ENCODE measurements around the gene BRWD1. TPM values are rescaled to one million over a fixed set of nuclear protein-coding genes. Genes with fewer than 3 reads are reported as not detected.

BRWD1 gene
- total RNA-seq, 3 donors from 2014 or later: 65.4 to 128 (median 105) TPM

- TF ChIP-seq POLR2A (IDR thresholded peaks at IDR 0.05): no peak
- no peak for TF ChIP-seq POLR2AphosphoS5 (IDR thresholded peaks at IDR 0.05)
- TF ChIP-seq, protein P1, sequence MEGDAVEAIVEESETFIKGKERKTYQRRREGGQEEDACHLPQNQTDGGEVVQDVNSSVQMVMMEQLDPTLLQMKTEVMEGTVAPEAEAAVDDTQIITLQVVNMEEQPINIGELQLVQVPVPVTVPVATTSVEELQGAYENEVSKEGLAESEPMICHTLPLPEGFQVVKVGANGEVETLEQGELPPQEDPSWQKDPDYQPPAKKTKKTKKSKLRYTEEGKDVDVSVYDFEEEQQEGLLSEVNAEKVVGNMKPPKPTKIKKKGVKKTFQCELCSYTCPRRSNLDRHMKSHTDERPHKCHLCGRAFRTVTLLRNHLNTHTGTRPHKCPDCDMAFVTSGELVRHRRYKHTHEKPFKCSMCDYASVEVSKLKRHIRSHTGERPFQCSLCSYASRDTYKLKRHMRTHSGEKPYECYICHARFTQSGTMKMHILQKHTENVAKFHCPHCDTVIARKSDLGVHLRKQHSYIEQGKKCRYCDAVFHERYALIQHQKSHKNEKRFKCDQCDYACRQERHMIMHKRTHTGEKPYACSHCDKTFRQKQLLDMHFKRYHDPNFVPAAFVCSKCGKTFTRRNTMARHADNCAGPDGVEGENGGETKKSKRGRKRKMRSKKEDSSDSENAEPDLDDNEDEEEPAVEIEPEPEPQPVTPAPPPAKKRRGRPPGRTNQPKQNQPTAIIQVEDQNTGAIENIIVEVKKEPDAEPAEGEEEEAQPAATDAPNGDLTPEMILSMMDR (IDR thresholded peaks at IDR 0.05): no peak
- Histone ChIP-seq H3K4me3 (no peak overlapping the region), H3K4me1 (no peaks in the 10 kb centered on the region), H3K27ac (no peak overlapping the region), H3K9me3 (no peaks in the 10 kb centered on the region), H3K27me3 (no peaks in the 10 kb centered on the region), H3K36me3 (no peaks in the 10 kb centered on the region)
- DNase-seq (ENCODE audit: low spot score in 2 of 2): no peak
- intact Hi-C loops (cut with DNase I; ENCODE audit: low total_unique reads): no loop called here
Measured at GRCh38 chr21:39327727-39328126, 14.3 kb upstream of the BRWD1 start.

- no peak overlapping the region for H3K4me3 ChIP-seq
- intact Hi-C loops (cut with DNase I; ENCODE audit: low total_unique reads): no loop called here
- TF ChIP-seq POLR2AphosphoS5 (IDR thresholded peaks at IDR 0.05) (no peak), POLR2A (IDR thresholded peaks at IDR 0.05) (no peak)
- TF ChIP-seq, protein P1 (IDR thresholded peaks at IDR 0.05): no peak
- DNase-seq (ENCODE audit: low spot score in 2 of 2): no peak
- no peaks in the 10 kb centered on the region for H3K27me3 ChIP-seq
- H3K27ac ChIP-seq: no peak overlapping the region
- no peaks in the 10 kb centered on the region for H3K4me1 ChIP-seq
- H3K36me3 ChIP-seq: no peaks in the 10 kb centered on the region
- no peaks in the 10 kb centered on the region for H3K9me3 ChIP-seq
Measured at GRCh38 chr21:39326607-39327307, 13.3 kb upstream of the BRWD1 start.

DNA sequence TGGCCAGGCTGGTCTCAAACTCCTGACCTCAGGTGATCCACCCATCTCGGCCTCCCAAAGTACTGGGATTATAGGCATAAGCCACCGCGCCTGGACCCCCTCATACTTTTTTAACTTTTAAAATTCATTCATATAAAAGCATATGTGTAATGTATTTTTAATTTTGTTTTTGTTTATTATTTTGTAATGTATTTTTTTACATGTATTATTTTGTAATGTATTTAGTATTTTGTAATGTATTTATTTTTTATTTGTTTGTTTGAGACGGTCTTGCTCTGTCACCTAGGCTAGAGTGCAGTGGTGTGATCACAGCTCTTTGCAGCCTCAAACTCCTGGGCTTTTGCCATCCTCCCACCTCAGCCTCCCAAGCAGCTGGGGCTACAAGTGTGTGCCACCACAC, 12.0 kb upstream of the BRWD1 start:
- TF ChIP-seq POLR2AphosphoS5 (IDR thresholded peaks at IDR 0.05): no peak
- no peak for TF ChIP-seq POLR2A (IDR thresholded peaks at IDR 0.05)
- TF ChIP-seq, protein P1 (IDR thresholded peaks at IDR 0.05): no peak
- intact Hi-C loops (cut with DNase I; ENCODE audit: low total_unique reads): no loop called here
- no peaks in the 10 kb centered on the region for H3K9me3 ChIP-seq
- H3K27me3 ChIP-seq: no peaks in the 10 kb centered on the region
- DNase-seq (ENCODE audit: low spot score in 2 of 2): no peak
- no peaks in the 10 kb centered on the region for H3K36me3 ChIP-seq
- no peak overlapping the region for H3K4me3 ChIP-seq
- H3K27ac ChIP-seq: no peak overlapping the region
- no peaks in the 10 kb centered on the region for H3K4me1 ChIP-seq

GRCh38 chr21:39321424-39321823, 8.0 kb upstream of the BRWD1 start:
- no peak overlapping the region for H3K27ac ChIP-seq
- TF ChIP-seq POLR2A (IDR thresholded peaks at IDR 0.05) (no peak), POLR2AphosphoS5 (IDR thresholded peaks at IDR 0.05) (no peak)
- TF ChIP-seq, protein P1 (IDR thresholded peaks at IDR 0.05): no peak
- no peaks in the 10 kb centered on the region for H3K4me1 ChIP-seq
- H3K27me3 ChIP-seq: no peaks in the 10 kb centered on the region
- H3K4me3 ChIP-seq: no peak overlapping the region
- no peaks in the 10 kb centered on the region for H3K36me3 ChIP-seq
- DNase-seq (ENCODE audit: low spot score in 2 of 2): peak in 1 of 2 donors; percentile 69
- no peaks in the 10 kb centered on the region for H3K9me3 ChIP-seq
- intact Hi-C loops (cut with DNase I; ENCODE audit: low total_unique reads): no loop called here

DNA sequence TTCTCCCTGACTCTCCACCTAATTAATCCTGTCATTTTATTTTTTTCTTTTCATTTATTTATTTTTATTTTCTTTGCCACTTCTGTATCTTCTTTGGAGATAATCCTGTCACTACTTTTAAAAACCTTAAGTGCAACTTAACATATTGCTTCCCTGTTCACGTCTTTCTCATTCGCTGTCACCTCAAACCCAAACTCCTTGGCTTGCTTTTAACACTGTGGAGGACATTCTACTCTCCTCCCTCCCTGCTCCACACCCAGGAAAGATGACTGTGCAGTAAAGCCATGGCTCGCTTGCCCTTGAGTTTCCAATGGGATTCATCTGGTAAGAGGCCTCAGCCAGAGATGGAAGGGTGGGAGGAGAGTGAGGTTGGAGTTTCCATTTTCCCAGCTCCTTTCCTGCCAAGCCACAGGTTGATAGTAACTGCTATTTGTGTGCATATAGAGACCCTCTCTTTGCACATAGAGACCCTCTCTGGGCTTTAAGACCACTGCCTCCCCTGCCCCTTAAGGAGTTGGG, 6.4 kb upstream of the BRWD1 start:
- intact Hi-C loops (cut with DNase I; ENCODE audit: low total_unique reads): no loop called here
- Histone ChIP-seq H3K27ac (no peak overlapping the region), H3K4me1 (no peaks in the 10 kb centered on the region)

More for the DNA sequence above, 6.4 kb upstream of the BRWD1 start:
- TF ChIP-seq, protein P1 (IDR thresholded peaks at IDR 0.05): no peak
- TF ChIP-seq POLR2A (IDR thresholded peaks at IDR 0.05) (no peak), POLR2AphosphoS5 (IDR thresholded peaks at IDR 0.05) (no peak)
- no peaks in the 10 kb centered on the region for H3K27me3 ChIP-seq
- no peak overlapping the region for H3K4me3 ChIP-seq
- no peaks in the 10 kb centered on the region for H3K36me3 ChIP-seq
- DNase-seq (ENCODE audit: low spot score in 2 of 2): no peak
- H3K9me3 ChIP-seq: no peaks in the 10 kb centered on the region
